HG03095 (cell line): ENCODE results near the gene CD70.
"Not testable (repeated sequence)": the region's sequence is repeated elsewhere in the genome, so short reads cannot be mapped to it uniquely, and the experiment has no call there.

ENCODE experiments used
- ATAC-seq: cut with Tn5 transposase; IDR thresholded peaks from one replicate; pipeline ENCODE4 v1.9.1; 2021; ENCODE audit warnings: moderate library complexity; ENCODE audit not compliant: unreplicated experiment

CD70 gene

GRCh38 chr19:6590827-6591319 is at the start of gene CD70:
Gene CD70, minus strand, starts transcription at chr19:6591150. Its CDS starts 148 bp downstream, at chr19:6591002.
- ATAC-seq: no peak

GRCh38 chr19:6640333-6640732 is 49.4 kb upstream of the CD70 start:
- ATAC-seq: not testable (repeated sequence)

GRCh38 chr19:6639439-6639838 is 48.5 kb upstream of the CD70 start:
- ATAC-seq: no peak

GRCh38 chr19:6633456-6633813 is 42.5 kb upstream of the CD70 start:
- ATAC-seq: not testable (repeated sequence)

- not testable (repeated sequence) for ATAC-seq
Observed at GRCh38 chr19:6632747-6633455, 42.0 kb upstream of the CD70 start.

- no peak for ATAC-seq
Observed at GRCh38 chr19:6632002-6632621, 41.2 kb upstream of the CD70 start.

- no peak for ATAC-seq
Observed at GRCh38 chr19:6626764-6627163, 35.8 kb upstream of the CD70 start.

- ATAC-seq: no peak
Observed at GRCh38 chr19:6617374-6617773, 26.4 kb upstream of the CD70 start.

GRCh38 chr19:6616011-6616410 is 25.1 kb upstream of the CD70 start:
- no peak for ATAC-seq

- no peak for ATAC-seq
Observed at GRCh38 chr19:6613711-6614110, 22.8 kb upstream of the CD70 start.

GRCh38 chr19:6610934-6611852 is 20.2 kb upstream of the CD70 start:
- no peak for ATAC-seq

GRCh38 chr19:6608940-6609339 is 18.0 kb upstream of the CD70 start:
- no peak for ATAC-seq

- ATAC-seq: not testable (repeated sequence)
Observed at GRCh38 chr19:6608146-6608545, 17.2 kb upstream of the CD70 start.

- not testable (repeated sequence) for ATAC-seq
Observed at GRCh38 chr19:6606276-6607070, 15.5 kb upstream of the CD70 start.

GRCh38 chr19:6604906-6605305 is 14.0 kb upstream of the CD70 start:
- no peak for ATAC-seq

GRCh38 chr19:6602729-6603114 is 11.8 kb upstream of the CD70 start:
- ATAC-seq: no peak

- ATAC-seq: peak; percentile 66
Observed at GRCh38 chr19:6601537-6602052, 10.6 kb upstream of the CD70 start.

GRCh38 chr19:6600951-6601536 is 10.1 kb upstream of the CD70 start:
- not testable (repeated sequence) for ATAC-seq

- no peak for ATAC-seq
Observed at GRCh38 chr19:6599866-6600454, 9.0 kb upstream of the CD70 start.
